Spleen (tissue), 11 donors: ENCODE measurements around the gene CHN1. TPM values are rescaled to one million over a fixed set of nuclear protein-coding genes. Genes with fewer than 3 reads are reported as not detected.

ENCODE experiments used
- DNase-seq: peaks from one replicate; pipeline ENCODE4 v3.0.0-alpha.2; 2020
- H3K27ac ChIP-seq, 8 donors: fragments of 200-600 bp; sonication (generic) in 7 of 8; 1 replicate in 4 of 8; 2 replicates in 4 of 8; pipeline versions ENCODE4 v1.5.0 to v1.8.0; 2016 to 2021; ENCODE audit warnings: inconsistent platforms in 4 of 8, mild to moderate bottlenecking in 4 of 8, moderate library complexity in 1 of 8
- H3K27me3 ChIP-seq, 7 donors: fragments of 200-600 bp; sonication (generic) in 6 of 7; replicated peaks in 1 of 7; 1 replicate in 4 of 7; 2 replicates in 3 of 7; pipeline versions ENCODE4 v1.5.0 to v1.8.0; 2016 to 2021; ENCODE audit warnings: inconsistent platforms in 3 of 7, mild to moderate bottlenecking in 1 of 7
- H3K36me3 ChIP-seq, 6 donors: fragments of 200-600 bp; sonication (generic) in 5 of 6; 1 replicate in 4 of 6; 2 replicates in 2 of 6; pipeline versions ENCODE4 v1.5.0 to v1.8.0; 2016 to 2021; ENCODE audit warnings: inconsistent platforms in 2 of 6
- H3K4me1 ChIP-seq, 6 donors: fragments of 200-600 bp; sonication (generic) in 5 of 6; 1 replicate in 3 of 6; 2 replicates in 3 of 6; pipeline versions ENCODE4 v1.5.0 to v1.8.0; 2016 to 2021; ENCODE audit warnings: inconsistent platforms in 3 of 6
- H3K4me3 ChIP-seq, 8 donors: fragments of 200-600 bp; sonication (generic) in 7 of 8; 1 replicate in 4 of 8; 2 replicates in 4 of 8; pipeline versions ENCODE4 v1.5.0 to v1.8.0; 2016 to 2021; ENCODE audit warnings: inconsistent platforms in 4 of 8, mild to moderate bottlenecking in 4 of 8, moderate library complexity in 2 of 8
- H3K9me3 ChIP-seq, 8 donors: fragments of 200-600 bp; sonication (generic) in 7 of 8; 1 replicate in 4 of 8; 2 replicates in 4 of 8; pipeline versions ENCODE4 v1.5.0 to v1.8.0; 2016 to 2021; ENCODE audit warnings: inconsistent platforms in 4 of 8
- CTCF ChIP-seq, 11 experiments: fragments of 200-600 bp in 7 of 11; fragments of 450-650 bp in 4 of 11; sonication (generic) in 4 of 11; IDR thresholded peaks in 8 of 11; conservative IDR thresholded peaks in 3 of 11; 1 replicate in 7 of 11; 2 replicates in 4 of 11; pipeline versions ENCODE4 v1.4.0 to v1.8.0; 2016 to 2021; ENCODE audit warnings: antibody characterized with exemption in 11 of 11, inconsistent platforms in 4 of 11, mild to moderate bottlenecking in 1 of 11
- POLR2A ChIP-seq, 3 donors: fragments of 450-650 bp; IDR thresholded peaks; one replicate each; pipeline ENCODE4 v1.5.1; 2017; ENCODE audit warnings: antibody characterized with exemption in 3 of 3, mild to moderate bottlenecking in 1 of 3
- POLR2AphosphoS5 ChIP-seq, 3 donors: sonication (generic); formaldehyde crosslinking; IDR thresholded peaks; one replicate each; pipeline ENCODE4 v1.5.1; 2017; ENCODE audit warnings: antibody characterized with exemption in 3 of 3
- WGBS, 5 donors: extraction: QIAGEN DNeasy Blood & Tissue Kit in 3 of 5; methylation state at CpG; one replicate each; pipeline versions ENCODE4 v1.1.5 to v1.1.7; 2013 to 2018; 5-methylcytosine and 5-hydroxymethylcytosine counted together
- intact Hi-C: fragments of 100-400 bp; cut with DNase I; formaldehyde crosslinking; loops from one replicate; pipeline ENCODE4 v1.15.0; 2023; ENCODE audit warnings: low total_unique reads
- polyA plus RNA-seq, 3 donors: library from polyadenylated mRNA; stranded (reverse); fragments of 200-250 nt; gene quantifications; one replicate each; pipeline ENCODE4 v1.2.1, GENCODE V29; 2013
- total RNA-seq, 7 donors: library from RNA; depleted of rRNA in 3 of 7; stranded (reverse); fragments of >200 nt in 3 of 7; fragmentation: NEBNext Ultra II Directional in 4 of 7; extraction: Animal tissue kit (Norgen Biotek cat#: 25700) in 4 of 7; gene quantifications; one replicate each; pipeline versions ENCODE4 v1.1.0 to v1.2.1, GENCODE V29; 2016 to 2021
- donor health status: healthy with polysubstance abuse.
- donor health status: DM: no; HTN: no; CAD: no; lungs with moderate emphysema.
- donor health status: DM: no; HTN: no; CAD: no.
- donor health status: Bipolar disorder and iron deficiency.
- donor health status: healthy.
- donor health status: DM: no; HTN: no; CAD: no.
- donor health status: DM: yes; HTN: yes; CAD: no.

Gene CHN1
- total and polyA plus RNA-seq, 10 donors = 5.4 to 14.6 (median 9.7) TPM

GRCh38 chr2:174931724-174932123, 73.5 kb downstream of the CHN1 start:
- Histone ChIP-seq H3K36me3 (no peaks in the 10 kb centered on the region), H3K4me3 (no peak overlapping the region), H3K27ac (no peak overlapping the region), H3K9me3 (peaks cover 0 to 9% (median 2%) of the 10 kb centered on the region in 8 donors), H3K4me1 (no peaks in the 10 kb centered on the region), H3K27me3 (no peaks in the 10 kb centered on the region)
- DNase-seq = no peak
- TF ChIP-seq CTCF (IDR thresholded peaks at IDR 0.05 in 8 of 11, conservative IDR thresholded peaks at IDR 0.05 in 3 of 11) (no peak), POLR2A (IDR thresholded peaks at IDR 0.05) (no peak), POLR2AphosphoS5 (IDR thresholded peaks at IDR 0.05) (no peak)
- WGBS, 5 donors = 88 to 98% (median 94%) methylated on average over 3 of the region's 3 CpGs
- intact Hi-C loops = no loop called here

GRCh38 chr2:174929786-174930185, 75.4 kb downstream of the CHN1 start:
- Histone ChIP-seq H3K27ac (no peak overlapping the region), H3K36me3 (no peaks in the 10 kb centered on the region), H3K27me3 (no peaks in the 10 kb centered on the region), H3K9me3 (peaks cover 0 to 9% (median 2%) of the 10 kb centered on the region in 8 donors), H3K4me1 (no peaks in the 10 kb centered on the region), H3K4me3 (no peak overlapping the region)
- TF ChIP-seq POLR2AphosphoS5 (IDR thresholded peaks at IDR 0.05) (no peak), CTCF (IDR thresholded peaks at IDR 0.05 in 8 of 11, conservative IDR thresholded peaks at IDR 0.05 in 3 of 11) (no peak), POLR2A (IDR thresholded peaks at IDR 0.05) (no peak)
- 67 to 83% (median 79%) methylated on average over 4 of the region's 4 CpGs for WGBS, 5 donors
- intact Hi-C loops = no loop called here
- no peak for DNase-seq

GRCh38 chr2:174925046-174925784, 80.0 kb downstream of the CHN1 start:
- no peak overlapping the region for H3K27ac ChIP-seq
- 90 to 96% (median 94%) methylated on average over 3 of the region's 3 CpGs for WGBS, 5 donors
- no peak for DNase-seq
- no peak overlapping the region for H3K4me3 ChIP-seq
- intact Hi-C loops = no loop called here
- H3K36me3 ChIP-seq = no peaks in the 10 kb centered on the region
- H3K27me3 ChIP-seq = no peaks in the 10 kb centered on the region
- TF ChIP-seq POLR2A (IDR thresholded peaks at IDR 0.05) (no peak), POLR2AphosphoS5 (IDR thresholded peaks at IDR 0.05) (no peak), CTCF (IDR thresholded peaks at IDR 0.05 in 8 of 11, conservative IDR thresholded peaks at IDR 0.05 in 3 of 11) (no peak)
- no peaks in the 10 kb centered on the region for H3K4me1 ChIP-seq
- H3K9me3 ChIP-seq = peaks cover 0 to 11% (median 5%) of the 10 kb centered on the region in 8 donors

GRCh38 chr2:174924061-174924693, 81.0 kb downstream of the CHN1 start:
- Histone ChIP-seq H3K4me3 (no peak overlapping the region), H3K9me3 (peaks cover 0 to 11% (median 5%) of the 10 kb centered on the region in 8 donors), H3K27ac (no peak overlapping the region), H3K27me3 (no peaks in the 10 kb centered on the region), H3K4me1 (no peaks in the 10 kb centered on the region), H3K36me3 (no peaks in the 10 kb centered on the region)
- DNase-seq = no peak
- intact Hi-C loops = no loop called here
- TF ChIP-seq POLR2A (IDR thresholded peaks at IDR 0.05) (no peak), CTCF (IDR thresholded peaks at IDR 0.05 in 8 of 11, conservative IDR thresholded peaks at IDR 0.05 in 3 of 11) (no peak), POLR2AphosphoS5 (IDR thresholded peaks at IDR 0.05) (no peak)
